ENCODE results near the gene DNPH1. TPM values are rescaled to one million over a fixed set of nuclear protein-coding genes. Genes with fewer than 3 reads are reported as not detected.

The DNPH1 gene
- total and polyA plus RNA-seq, 2 donors (not counting 3 experiments of a cell fraction or from before 2014, with no cell fraction given), result 37.7 to 120 TPM

DNA sequence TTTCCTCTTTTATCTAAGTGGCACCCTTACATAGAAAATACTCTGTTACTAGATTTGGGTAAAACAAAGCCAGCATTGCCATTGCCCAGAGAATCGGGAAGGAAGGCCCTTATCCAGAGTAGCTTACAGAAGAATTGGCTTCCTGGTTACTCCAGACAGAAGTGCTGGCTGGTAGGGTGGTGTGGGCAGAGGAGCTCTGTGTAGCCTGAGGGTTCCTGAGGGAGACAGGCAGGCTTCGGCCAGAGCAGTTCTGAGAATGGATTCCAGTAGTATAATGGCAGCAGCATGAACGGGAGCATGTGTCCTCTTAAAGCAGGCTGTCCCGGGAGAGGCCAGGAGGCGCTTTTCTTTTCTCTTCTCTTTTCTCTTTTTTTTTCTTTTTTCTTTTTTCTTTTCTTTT lies 35.4 kb downstream of the DNPH1 start:
- H2AFZ ChIP-seq (ENCODE audit: low read depth, low read length), result no peak overlapping the region
- no peaks in the 10 kb centered on the region for H3K4me1 ChIP-seq (ENCODE audit: control insufficient read depth, extremely low read depth, insufficient read depth, low read length)
- H3K4me3 ChIP-seq (replicated peaks in 1 of 3; ENCODE audit: insufficient read depth in 1 of 3, low read depth in 1 of 3, low read length in 3 of 3), result no peak overlapping the region
- H3K27me3 ChIP-seq (ENCODE audit: control insufficient read depth in 2 of 2, insufficient read depth in 2 of 2, low read length in 2 of 2), result no peaks in the 10 kb centered on the region
- H4K20me1 ChIP-seq (replicated peaks; ENCODE audit: control insufficient read depth, extremely low read depth, insufficient read depth, low read length), result no peaks in the 10 kb centered on the region
- ChIA-PET CTCF (no interaction called here), POLR2A (no interaction called here)
- no peak overlapping the region for H3K9ac ChIP-seq (replicated peaks; ENCODE audit: extremely low read depth, insufficient read depth, low read length)
- DNase-seq (ENCODE audit: low read depth, low spot score), result no peak
- H3K36me3 ChIP-seq (ENCODE audit: control insufficient read depth in 2 of 2, extremely low read depth in 1 of 2, insufficient read depth in 2 of 2, low read length in 2 of 2), result peaks cover 2 to 15% of the 10 kb centered on the region in 2 experiments
- FAIRE-seq, result no peak
- no TSS peak for BruUV-seq (replicated peaks)
- no peak overlapping the region for H3K27ac ChIP-seq (ENCODE audit: insufficient read depth, low read depth, low read length)
- no peaks in the 10 kb centered on the region for H3K9me3 ChIP-seq (replicated peaks; ENCODE audit: control insufficient read depth, insufficient read depth, low read length)
- intact Hi-C loops (cut with micrococcal nuclease) (no loop called here), dilution Hi-C loops (cut with MboI; ENCODE audit: extremely low pct_ligation_motif_present, low sequenced_read_pairs) (no loop called here)
- TF ChIP-seq POLR2AphosphoS5 (IDR thresholded peaks at IDR 0.05; ENCODE audit: insufficient read depth, low read depth, low read length), result no peak
- TF ChIP-seq GATA2 (IDR thresholded peaks at IDR 0.05; ENCODE audit: insufficient read depth, insufficient read length, low read depth, low read length), result no peak
- TF ChIP-seq, protein P1, sequence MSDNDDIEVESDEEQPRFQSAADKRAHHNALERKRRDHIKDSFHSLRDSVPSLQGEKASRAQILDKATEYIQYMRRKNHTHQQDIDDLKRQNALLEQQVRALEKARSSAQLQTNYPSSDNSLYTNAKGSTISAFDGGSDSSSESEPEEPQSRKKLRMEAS (IDR thresholded peaks at IDR 0.05; ENCODE audit: insufficient read depth, insufficient read length), result no peak
- no peak for TF ChIP-seq EZH2 (IDR thresholded peaks at IDR 0.05; ENCODE audit: borderline replicate concordance, low read depth, low read length, severe bottlenecking)
- TF ChIP-seq JUN (IDR thresholded peaks at IDR 0.05; ENCODE audit: borderline replicate concordance, insufficient read depth, insufficient read length, low read depth), result no peak
- no peaks in the 10 kb centered on the region for H3K9me1 ChIP-seq (replicated peaks; ENCODE audit: control insufficient read depth, extremely low read depth, insufficient read depth, low read length)
- no peaks in the 10 kb centered on the region for H3K79me2 ChIP-seq (ENCODE audit: control insufficient read depth, insufficient read depth, low read length)
- no peak overlapping the region for H3K4me2 ChIP-seq (ENCODE audit: insufficient read depth, low read length)

DNA sequence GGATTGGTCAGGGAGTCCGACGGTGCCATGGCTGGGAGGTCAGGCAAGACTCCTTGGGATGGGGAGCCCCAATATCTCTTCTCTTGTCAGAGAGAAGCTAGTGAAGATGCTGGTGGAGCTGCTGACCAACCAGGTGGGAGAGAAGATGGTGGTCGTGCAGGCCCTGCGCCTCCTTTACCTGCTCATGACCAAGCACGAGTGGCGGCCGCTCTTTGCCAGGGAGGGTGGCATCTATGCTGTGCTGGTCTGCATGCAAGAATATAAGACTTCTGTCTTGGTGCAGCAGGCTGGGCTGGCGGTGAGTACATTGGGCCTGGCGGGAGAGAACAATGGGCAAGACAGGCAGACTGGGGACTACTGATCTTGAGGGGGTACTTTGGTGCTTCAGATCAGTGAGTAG lies 36.4 kb downstream of the DNPH1 start:
- H3K9ac ChIP-seq (replicated peaks; ENCODE audit: extremely low read depth, insufficient read depth, low read length), result no peak overlapping the region
- H3K4me2 ChIP-seq (ENCODE audit: insufficient read depth, low read length), result no peak overlapping the region
- no peaks in the 10 kb centered on the region for H3K9me3 ChIP-seq (replicated peaks; ENCODE audit: control insufficient read depth, insufficient read depth, low read length)
- no peaks in the 10 kb centered on the region for H3K27me3 ChIP-seq (ENCODE audit: control insufficient read depth in 2 of 2, insufficient read depth in 2 of 2, low read length in 2 of 2)
- H3K36me3 ChIP-seq (ENCODE audit: control insufficient read depth in 2 of 2, extremely low read depth in 1 of 2, insufficient read depth in 2 of 2, low read length in 2 of 2), result peaks cover 2 to 15% of the 10 kb centered on the region in 2 experiments
- CTCF ChIA-PET, result no interaction called here
- no peaks in the 10 kb centered on the region for H3K4me1 ChIP-seq (ENCODE audit: control insufficient read depth, extremely low read depth, insufficient read depth, low read length)
- H3K4me3 ChIP-seq (replicated peaks in 1 of 3; ENCODE audit: insufficient read depth in 1 of 3, low read depth in 1 of 3, low read length in 3 of 3), result no peak overlapping the region
- H3K9me1 ChIP-seq (replicated peaks; ENCODE audit: control insufficient read depth, extremely low read depth, insufficient read depth, low read length), result no peaks in the 10 kb centered on the region
- BruUV-seq (replicated peaks), result no TSS peak
- POLR2A ChIA-PET, result no interaction called here
- TF ChIP-seq, protein P1 (IDR thresholded peaks at IDR 0.05; ENCODE audit: insufficient read depth, insufficient read length), result no peak
- no peak for TF ChIP-seq GATA2 (IDR thresholded peaks at IDR 0.05; ENCODE audit: insufficient read depth, insufficient read length, low read depth, low read length)
- TF ChIP-seq EZH2 (IDR thresholded peaks at IDR 0.05; ENCODE audit: borderline replicate concordance, low read depth, low read length, severe bottlenecking), result no peak
- TF ChIP-seq, protein P2, sequence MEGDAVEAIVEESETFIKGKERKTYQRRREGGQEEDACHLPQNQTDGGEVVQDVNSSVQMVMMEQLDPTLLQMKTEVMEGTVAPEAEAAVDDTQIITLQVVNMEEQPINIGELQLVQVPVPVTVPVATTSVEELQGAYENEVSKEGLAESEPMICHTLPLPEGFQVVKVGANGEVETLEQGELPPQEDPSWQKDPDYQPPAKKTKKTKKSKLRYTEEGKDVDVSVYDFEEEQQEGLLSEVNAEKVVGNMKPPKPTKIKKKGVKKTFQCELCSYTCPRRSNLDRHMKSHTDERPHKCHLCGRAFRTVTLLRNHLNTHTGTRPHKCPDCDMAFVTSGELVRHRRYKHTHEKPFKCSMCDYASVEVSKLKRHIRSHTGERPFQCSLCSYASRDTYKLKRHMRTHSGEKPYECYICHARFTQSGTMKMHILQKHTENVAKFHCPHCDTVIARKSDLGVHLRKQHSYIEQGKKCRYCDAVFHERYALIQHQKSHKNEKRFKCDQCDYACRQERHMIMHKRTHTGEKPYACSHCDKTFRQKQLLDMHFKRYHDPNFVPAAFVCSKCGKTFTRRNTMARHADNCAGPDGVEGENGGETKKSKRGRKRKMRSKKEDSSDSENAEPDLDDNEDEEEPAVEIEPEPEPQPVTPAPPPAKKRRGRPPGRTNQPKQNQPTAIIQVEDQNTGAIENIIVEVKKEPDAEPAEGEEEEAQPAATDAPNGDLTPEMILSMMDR (IDR thresholded peaks at IDR 0.05; ENCODE audit: extremely low read depth in 1 of 2, insufficient read depth in 1 of 2, low read depth in 1 of 2, low read length in 2 of 2), result no peak
- no peak for TF ChIP-seq FOS (IDR thresholded peaks at IDR 0.05; ENCODE audit: borderline replicate concordance, insufficient read depth, low read length)
- no peak for TF ChIP-seq POLR2AphosphoS5 (IDR thresholded peaks at IDR 0.05; ENCODE audit: insufficient read depth, low read depth, low read length)
- no peak for TF ChIP-seq MYC (IDR thresholded peaks at IDR 0.05; ENCODE audit: low read depth, low read length)
- no peak for TF ChIP-seq POLR2A (IDR thresholded peaks at IDR 0.05; ENCODE audit: low read depth, low read length)
- no peak for TF ChIP-seq JUN (IDR thresholded peaks at IDR 0.05; ENCODE audit: borderline replicate concordance, insufficient read depth, insufficient read length, low read depth)
- H4K20me1 ChIP-seq (replicated peaks; ENCODE audit: control insufficient read depth, extremely low read depth, insufficient read depth, low read length), result no peaks in the 10 kb centered on the region
- no peaks in the 10 kb centered on the region for H3K79me2 ChIP-seq (ENCODE audit: control insufficient read depth, insufficient read depth, low read length)
- no peak for DNase-seq (ENCODE audit: low read depth, low spot score)
- intact Hi-C loops (cut with micrococcal nuclease) (no loop called here), dilution Hi-C loops (cut with MboI; ENCODE audit: extremely low pct_ligation_motif_present, low sequenced_read_pairs) (no loop called here)
- no peak overlapping the region for H3K27ac ChIP-seq (ENCODE audit: insufficient read depth, low read depth, low read length)
- FAIRE-seq, result no peak
- no peak overlapping the region for H2AFZ ChIP-seq (ENCODE audit: low read depth, low read length)
